G401 (cell line): ENCODE data around the gene HSD17B14. TPM values are rescaled to one million over a fixed set of nuclear protein-coding genes. Genes with fewer than 3 reads are reported as not detected.
"Not testable (repeated sequence)": the region's sequence is repeated elsewhere in the genome, so short reads cannot be mapped to it uniquely, and the experiment has no call there.

Experiments
- DNase-seq: peaks from one replicate; pipeline ENCODE4 v3.0.0-alpha.2; 2015; ENCODE audit warnings: low spot score
- in situ Hi-C: cut with HindIII; loops from 2 replicates; pipeline ENCODE4 v1.10.0; 2016; ENCODE audit warnings: low sequenced_read_pairs, mixed read lengths
- total RNA-seq: library from RNA; depleted of rRNA; stranded (reverse); fragments of >200 nt; shearing (Covaris generic); gene quantifications from 2 replicates; pipeline ENCODE4 v1.2.3, GENCODE V29; 2014

HSD17B14 gene
- total RNA-seq, 1 experiment from 2014 or later = 69.0 TPM

- in situ Hi-C loops = no loop called here
- DNase-seq = peak; percentile 41
These were observed 29.3 kb downstream of the HSD17B14 start for GRCh38 chr19:48806818-48807589.

GRCh38 chr19:48806518-48806817, 29.8 kb downstream of the HSD17B14 start:
- in situ Hi-C loops = no loop called here
- DNase-seq = peak; percentile 96

GRCh38 chr19:48805452-48805851, 30.8 kb downstream of the HSD17B14 start:
- DNase-seq = no peak
- in situ Hi-C loops = no loop called here

- in situ Hi-C loops = no loop called here
These were observed 31.8 kb downstream of the HSD17B14 start for GRCh38 chr19:48804496-48804895.

GRCh38 chr19:48802623-48803022, 33.7 kb downstream of the HSD17B14 start:
- DNase-seq = no peak
- in situ Hi-C loops = no loop called here

More at GRCh38 chr19:48804496-48804895, 31.8 kb downstream of the HSD17B14 start:
- no peak for DNase-seq

GRCh38 chr19:48799358-48800300, 36.7 kb downstream of the HSD17B14 start:
- in situ Hi-C loops = loop anchor here (10.0 kb wide), 2 partner anchors 45 to 105 kb away; partner anchors contain the start of gene NUCB1

GRCh38 chr19:48798937-48799336, 37.4 kb downstream of the HSD17B14 start:
- in situ Hi-C loops = loop anchor here (10.0 kb wide), 2 partner anchors 46 to 106 kb away; partner anchors contain the start of gene NUCB1

More at GRCh38 chr19:48799358-48800300, 36.7 kb downstream of the HSD17B14 start:
- DNase-seq = no peak

GRCh38 chr19:48797103-48797502, 39.2 kb downstream of the HSD17B14 start:
- in situ Hi-C loops = loop anchor here (10.0 kb wide), 2 partner anchors 48 to 108 kb away; partner anchors contain the start of gene NUCB1
- DNase-seq = no peak

More at GRCh38 chr19:48798937-48799336, 37.4 kb downstream of the HSD17B14 start:
- no peak for DNase-seq

GRCh38 chr19:48796298-48797083, 39.8 kb downstream of the HSD17B14 start:
- no peak for DNase-seq
- in situ Hi-C loops = loop anchor here (10.0 kb wide), 2 partner anchors 48 to 108 kb away; partner anchors contain the start of gene NUCB1

- in situ Hi-C loops = loop anchor here (10.0 kb wide), 2 partner anchors 49 to 109 kb away; partner anchors contain the start of gene NUCB1
- DNase-seq = no peak
These were observed 40.6 kb downstream of the HSD17B14 start for GRCh38 chr19:48795685-48796070.

GRCh38 chr19:48795055-48795684, 41.1 kb downstream of the HSD17B14 start:
- DNase-seq = peak; percentile 98
- in situ Hi-C loops = loop anchor here (10.0 kb wide), 2 partner anchors 50 to 110 kb away; partner anchors contain the start of gene NUCB1

- in situ Hi-C loops = loop anchor here (10.0 kb wide), 2 partner anchors 51 to 111 kb away; partner anchors contain the start of gene NUCB1
- DNase-seq = no peak
These were observed 42.0 kb downstream of the HSD17B14 start for GRCh38 chr19:48794291-48794690.

GRCh38 chr19:48793271-48793670, 43.0 kb downstream of the HSD17B14 start:
- in situ Hi-C loops = loop anchor here (10.0 kb wide), 2 partner anchors 52 to 112 kb away; partner anchors contain the start of gene NUCB1
- DNase-seq = no peak

GRCh38 chr19:48787331-48787730, 49.0 kb downstream of the HSD17B14 start:
- in situ Hi-C loops, DNase-seq: not testable (repeated sequence)

- DNase-seq, in situ Hi-C loops: not testable (repeated sequence)
These were observed 49.9 kb downstream of the HSD17B14 start for GRCh38 chr19:48786422-48786821.

GRCh38 chr19:48784527-48784926, 51.8 kb downstream of the HSD17B14 start:
- no peak for DNase-seq
- in situ Hi-C loops = no loop called here

GRCh38 chr19:48780631-48781391, 55.5 kb downstream of the HSD17B14 start:
- in situ Hi-C loops = no loop called here
- DNase-seq = no peak
